H9 (cell line): ENCODE data around the gene CFAP97D1. TPM values are rescaled to one million over a fixed set of nuclear protein-coding genes. Genes with fewer than 3 reads are reported as not detected.

Experiments used
- DNase-seq: peaks from one replicate; pipeline ENCODE4 v3.0.0-alpha.2; 2017
- H2AFZ ChIP-seq: one replicate; pipeline ENCODE4 v1.6.1; 2013; ENCODE audit warnings: mild to moderate bottlenecking, low read length, control low read depth, moderate library complexity
- H2AK5ac ChIP-seq: 2 replicates; pipeline ENCODE4 v1.6.1; 2013; ENCODE audit warnings: low read length, control low read depth, mixed read lengths; ENCODE audit not compliant: insufficient read length
- H2BK120ac ChIP-seq: one replicate; pipeline ENCODE4 v1.6.1; 2013; ENCODE audit warnings: low read depth, mild to moderate bottlenecking, low read length, control low read depth, inconsistent platforms; ENCODE audit not compliant: poor library complexity, severe bottlenecking
- H2BK12ac ChIP-seq: 2 replicates; pipeline ENCODE4 v1.6.1; 2013; ENCODE audit warnings: low read length, control low read depth, mixed read lengths, low read depth; ENCODE audit not compliant: insufficient read length
- H2BK15ac ChIP-seq: 2 replicates; pipeline ENCODE4 v1.6.1; 2013; ENCODE audit warnings: low read depth, low read length, control low read depth
- H2BK20ac ChIP-seq: one replicate; pipeline ENCODE4 v1.6.1; 2013; ENCODE audit warnings: low read depth, mild to moderate bottlenecking, low read length, control low read depth, inconsistent platforms; ENCODE audit not compliant: poor library complexity, severe bottlenecking
- H2BK5ac ChIP-seq: 2 replicates; pipeline ENCODE4 v1.6.1; 2013; ENCODE audit warnings: low read length, control low read depth, mixed read lengths; ENCODE audit not compliant: insufficient read length
- H3K14ac ChIP-seq: 2 replicates; pipeline ENCODE4 v1.6.1; 2013; ENCODE audit warnings: low read length, control low read depth; ENCODE audit not compliant: insufficient read depth
- H3K18ac ChIP-seq: 2 replicates; pipeline ENCODE4 v1.6.1; 2013; ENCODE audit warnings: low read depth, mild to moderate bottlenecking, mixed read lengths, low read length, control low read depth; ENCODE audit not compliant: insufficient read length
- H3K23ac ChIP-seq: 2 replicates; pipeline ENCODE4 v1.6.1; 2013; ENCODE audit warnings: low read length, control low read depth, mixed read lengths, low read depth; ENCODE audit not compliant: insufficient read length
- H3K23me2 ChIP-seq: 2 replicates; pipeline ENCODE4 v1.6.1; 2013; ENCODE audit warnings: low read depth, mild to moderate bottlenecking, mixed read lengths, low read length, control low read depth; ENCODE audit not compliant: insufficient read length, poor library complexity, severe bottlenecking
- H3K27ac ChIP-seq: 2 replicates; pipeline ENCODE4 v1.5.1; 2013; ENCODE audit warnings: low read length, control low read depth, mixed read lengths, low read depth; ENCODE audit not compliant: insufficient read length
- H3K27me3 ChIP-seq: 2 replicates; pipeline ENCODE4 v1.6.1; 2013; ENCODE audit warnings: low read length, control low read depth, inconsistent platforms; ENCODE audit not compliant: insufficient read depth
- H3K4ac ChIP-seq: 2 replicates; pipeline ENCODE4 v1.6.1; 2013; ENCODE audit warnings: low read depth, mild to moderate bottlenecking, control low read depth, inconsistent platforms, low read length, moderate library complexity
- H3K4me1 ChIP-seq: 2 replicates; pipeline ENCODE4 v1.6.1; 2013; ENCODE audit warnings: low read length, control low read depth, inconsistent platforms; ENCODE audit not compliant: insufficient read depth
- H3K4me2 ChIP-seq: 2 replicates; pipeline ENCODE4 v1.6.1; 2013; ENCODE audit warnings: low read length, control low read depth, mixed read lengths; ENCODE audit not compliant: insufficient read length, insufficient read depth
- H3K56ac ChIP-seq: 2 replicates; pipeline ENCODE4 v1.6.1; 2013; ENCODE audit warnings: low read depth, mild to moderate bottlenecking, mixed read lengths, low read length, control low read depth; ENCODE audit not compliant: insufficient read length
- H3K79me1 ChIP-seq: 2 replicates; pipeline ENCODE4 v1.6.1; 2013; ENCODE audit warnings: low read depth, mild to moderate bottlenecking, moderate library complexity, low read length, control low read depth, inconsistent platforms; ENCODE audit not compliant: insufficient read depth, poor library complexity, severe bottlenecking
- H3K79me2 ChIP-seq: 2 replicates; pipeline ENCODE4 v1.6.1; 2013; ENCODE audit warnings: low read length, control low read depth, inconsistent platforms; ENCODE audit not compliant: insufficient read depth
- H3K9ac ChIP-seq: 2 replicates; pipeline ENCODE4 v1.6.1; 2013; ENCODE audit warnings: low read length, control low read depth, mixed read lengths; ENCODE audit not compliant: insufficient read length; ENCODE audit errors: extremely low read depth
- H3K9me3 ChIP-seq: one replicate; pipeline ENCODE4 v1.6.1; 2013; ENCODE audit warnings: low read depth, low read length, inconsistent platforms; ENCODE audit not compliant: control insufficient read depth
- H3T11ph ChIP-seq: one replicate; pipeline ENCODE4 v1.6.1; 2013; ENCODE audit warnings: mild to moderate bottlenecking, low read length, control low read depth, inconsistent platforms
- H4K20me1 ChIP-seq: one replicate; pipeline ENCODE4 v1.6.1; 2013; ENCODE audit not compliant: control insufficient read depth, insufficient read length, insufficient read depth
- H4K5ac ChIP-seq: 2 replicates; pipeline ENCODE4 v1.6.1; 2013; ENCODE audit warnings: low read depth, mild to moderate bottlenecking, mixed read lengths, low read length, control low read depth; ENCODE audit not compliant: insufficient read length
- H4K8ac ChIP-seq: replicated peaks from 2 replicates; pipeline ENCODE4 v1.6.1; 2013; ENCODE audit warnings: low read length, control low read depth, mixed read lengths, low read depth; ENCODE audit not compliant: insufficient read length
- H4K91ac ChIP-seq: 2 replicates; pipeline ENCODE4 v1.6.1; 2013; ENCODE audit warnings: low read depth, mild to moderate bottlenecking, moderate library complexity, mixed read lengths, low read length, control low read depth; ENCODE audit not compliant: insufficient read length
- H3K27ac Mint-ChIP-seq, 3 experiments: 2 replicates in 2 of 3; 3 replicates in 1 of 3; pipeline ENCODE4 v1.8.0; 2020 to 2021; ENCODE audit warnings: mixed read lengths in 3 of 3, mild to moderate bottlenecking in 1 of 3, moderate library complexity in 1 of 3
- H3K27me3 Mint-ChIP-seq: 2 replicates; pipeline ENCODE4 v1.8.0; 2021; ENCODE audit warnings: low read depth, mild to moderate bottlenecking, moderate library complexity, mixed read lengths
- H3K36me3 Mint-ChIP-seq, 3 experiments: 2 replicates in 2 of 3; 3 replicates in 1 of 3; pipeline ENCODE4 v1.8.0; 2020 to 2021; ENCODE audit warnings: low read depth in 3 of 3, mixed read lengths in 3 of 3; ENCODE audit not compliant: insufficient read depth in 1 of 3
- H3K4me1 Mint-ChIP-seq, 2 experiments: 2 replicates each; pipeline ENCODE4 v1.8.0; 2020; ENCODE audit warnings: mixed read lengths in 2 of 2
- H3K4me3 Mint-ChIP-seq, 2 experiments: 2 replicates in 1 of 2; 3 replicates in 1 of 2; pipeline ENCODE4 v1.8.0; 2020 to 2021; ENCODE audit warnings: mild to moderate bottlenecking in 2 of 2, mixed read lengths in 2 of 2, moderate library complexity in 1 of 2
- H3K9me3 Mint-ChIP-seq, 2 experiments: 2 replicates in 1 of 2; 3 replicates in 1 of 2; pipeline ENCODE4 v1.8.0; 2020; ENCODE audit warnings: mild to moderate bottlenecking in 2 of 2, mixed read lengths in 2 of 2, moderate library complexity in 1 of 2
- WGBS: extraction: QIAGEN DNeasy Blood & Tissue Kit; methylation state at CpG from one replicate; pipeline ENCODE4 v1.1.7; 2013; ENCODE audit warnings: missing lambda C conversion rate, low lambda C conversion rate, mixed read lengths; ENCODE audit not compliant: insufficient read length; ENCODE audit errors: extremely low coverage; 5-methylcytosine and 5-hydroxymethylcytosine counted together
- total RNA-seq: library from RNA; stranded (reverse); gene quantifications from 2 replicates; pipeline ENCODE4 v1.2.1, GENCODE V29; 2021
- TF ChIP-seq, protein P1 (sequence below): fragments of 200-600 bp; sonication (generic); conservative IDR thresholded peaks from 3 replicates; pipeline ENCODE4 v1.8.0; 2021; ENCODE audit warnings: antibody characterized with exemption, mild to moderate bottlenecking

Gene CFAP97D1
- total RNA-seq, 1 experiment from 2014 or later, result not detected

DNA sequence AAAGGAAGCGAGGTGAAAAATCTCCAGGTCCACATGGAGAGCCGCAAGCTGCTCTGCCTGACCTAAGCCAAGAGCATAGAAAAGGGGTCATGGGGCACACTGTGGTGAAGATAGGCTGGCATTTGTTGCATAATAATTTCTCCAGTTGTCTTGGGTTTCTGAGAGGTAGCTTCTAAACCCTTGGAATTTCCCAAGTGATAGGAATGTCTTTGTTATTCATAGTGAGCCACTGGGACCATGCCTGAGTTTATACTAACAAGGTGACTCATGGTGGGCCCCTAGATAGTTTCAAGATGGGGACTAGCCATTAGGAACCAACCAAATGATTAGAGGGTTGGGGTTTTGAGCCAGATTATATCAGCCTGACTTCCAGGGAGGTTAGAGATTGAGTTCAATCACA, 47.3 kb upstream of the CFAP97D1 start:
- no peak overlapping the region for H3K23ac ChIP-seq
- peaks cover 4 to 29% (median 19%) of the 10 kb centered on the region in 3 experiments; a peak in 5 of 7 replicates for H3K36me3 Mint-ChIP-seq
- no peaks in the 10 kb centered on the region for H3K79me2 ChIP-seq
- no peak for DNase-seq
- H3K27ac ChIP-seq, result no peak overlapping the region
- H3K4ac ChIP-seq, result no peak overlapping the region
- no peaks in the 10 kb centered on the region for H3K27me3 Mint-ChIP-seq
- H3K18ac ChIP-seq, result no peak overlapping the region
- no peaks in the 10 kb centered on the region for H3K27me3 ChIP-seq
- H2BK20ac ChIP-seq, result no peak overlapping the region
- no CpG with 5 or more reads among the region's 2 CpGs for WGBS
- TF ChIP-seq, protein P1, sequence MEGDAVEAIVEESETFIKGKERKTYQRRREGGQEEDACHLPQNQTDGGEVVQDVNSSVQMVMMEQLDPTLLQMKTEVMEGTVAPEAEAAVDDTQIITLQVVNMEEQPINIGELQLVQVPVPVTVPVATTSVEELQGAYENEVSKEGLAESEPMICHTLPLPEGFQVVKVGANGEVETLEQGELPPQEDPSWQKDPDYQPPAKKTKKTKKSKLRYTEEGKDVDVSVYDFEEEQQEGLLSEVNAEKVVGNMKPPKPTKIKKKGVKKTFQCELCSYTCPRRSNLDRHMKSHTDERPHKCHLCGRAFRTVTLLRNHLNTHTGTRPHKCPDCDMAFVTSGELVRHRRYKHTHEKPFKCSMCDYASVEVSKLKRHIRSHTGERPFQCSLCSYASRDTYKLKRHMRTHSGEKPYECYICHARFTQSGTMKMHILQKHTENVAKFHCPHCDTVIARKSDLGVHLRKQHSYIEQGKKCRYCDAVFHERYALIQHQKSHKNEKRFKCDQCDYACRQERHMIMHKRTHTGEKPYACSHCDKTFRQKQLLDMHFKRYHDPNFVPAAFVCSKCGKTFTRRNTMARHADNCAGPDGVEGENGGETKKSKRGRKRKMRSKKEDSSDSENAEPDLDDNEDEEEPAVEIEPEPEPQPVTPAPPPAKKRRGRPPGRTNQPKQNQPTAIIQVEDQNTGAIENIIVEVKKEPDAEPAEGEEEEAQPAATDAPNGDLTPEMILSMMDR, result no peak
- no peaks in the 10 kb centered on the region for H3K4me1 ChIP-seq
- H4K20me1 ChIP-seq, result no peaks in the 10 kb centered on the region
- H2BK120ac ChIP-seq, result no peak overlapping the region
- no peak overlapping the region for H2AFZ ChIP-seq
- H3K9me3 Mint-ChIP-seq, result peaks cover 20 to 25% of the 10 kb centered on the region in 2 experiments
- no peak overlapping the region for H2BK5ac ChIP-seq
- no peak overlapping the region for H4K5ac ChIP-seq
- peaks cover 12% of the 10 kb centered on the region for H3K9me3 ChIP-seq
- no peak overlapping the region for H3K4me3 Mint-ChIP-seq
- no peaks in the 10 kb centered on the region for H3K23me2 ChIP-seq
- no peak overlapping the region for H2AK5ac ChIP-seq
- H2BK15ac ChIP-seq, result no peak overlapping the region
- H3K4me2 ChIP-seq, result no peak overlapping the region
- no peak overlapping the region for H2BK12ac ChIP-seq
- H3K56ac ChIP-seq, result no peak overlapping the region
- H4K91ac ChIP-seq, result no peak overlapping the region
- H3K14ac ChIP-seq, result no peak overlapping the region
- H3K27ac Mint-ChIP-seq, result peak overlapping the region in 1 of 3 experiments; percentile 51; a peak in 1 of 7 replicates
- H3T11ph ChIP-seq, result no peak overlapping the region
- no peak overlapping the region for H3K9ac ChIP-seq
- H3K79me1 ChIP-seq, result no peaks in the 10 kb centered on the region
- H4K8ac ChIP-seq, result no peak overlapping the region
- peaks cover 26 to 32% of the 10 kb centered on the region in 2 experiments for H3K4me1 Mint-ChIP-seq
